Peyer's patch (tissue), 4 donors: ENCODE data around the gene REPIN1. TPM values are rescaled to one million over a fixed set of nuclear protein-coding genes. Genes with fewer than 3 reads are reported as not detected.

ENCODE experiments used
- DNase-seq, 3 donors: peaks; one replicate each; pipeline ENCODE4 v3.0.0-alpha.2; 2017 to 2019
- H3K27ac ChIP-seq, 4 donors: fragments of 200-600 bp; sonication (generic); one replicate each; pipeline ENCODE4 v1.5.1; 2016 to 2019
- H3K27me3 ChIP-seq, 2 donors: fragments of 200-600 bp; sonication (generic); one replicate each; pipeline ENCODE4 v1.5.1; 2019
- H3K36me3 ChIP-seq, 3 donors: fragments of 200-600 bp; sonication (generic); one replicate each; pipeline ENCODE4 v1.5.1; 2016 to 2019
- H3K4me1 ChIP-seq, 4 donors: fragments of 200-600 bp; sonication (generic); one replicate each; pipeline ENCODE4 v1.5.1; 2016 to 2019
- H3K4me3 ChIP-seq, 4 donors: fragments of 200-600 bp; sonication (generic); 1 replicate in 3 of 4; 2 replicates in 1 of 4; pipeline ENCODE4 v1.5.1; 2016 to 2019; ENCODE audit warnings: mild to moderate bottlenecking in 1 of 4
- H3K9me3 ChIP-seq, 4 donors: fragments of 200-600 bp; sonication (generic); one replicate each; pipeline ENCODE4 v1.5.1; 2016 to 2019; ENCODE audit warnings: mild to moderate bottlenecking in 1 of 4
- POLR2A ChIP-seq, 2 donors: fragments of 450-650 bp; IDR thresholded peaks; one replicate each; pipeline ENCODE4 v1.5.1; 2017; ENCODE audit warnings: antibody characterized with exemption in 2 of 2, mild to moderate bottlenecking in 2 of 2, moderate library complexity in 2 of 2
- total RNA-seq, 4 donors: library from RNA; depleted of rRNA; stranded (reverse); fragments of >200 nt; gene quantifications; one replicate each; pipeline ENCODE4 v1.1.0, GENCODE V29; 2016
- TF ChIP-seq, protein P1 (sequence below), 6 experiments: fragments of 450-650 bp in 4 of 6; fragments of 200-600 bp in 2 of 6; sonication (generic) in 1 of 6; IDR thresholded peaks; one replicate each; pipeline ENCODE4 v1.5.1; 2017 to 2019; ENCODE audit warnings: antibody characterized with exemption in 6 of 6, mild to moderate bottlenecking in 3 of 6, moderate library complexity in 1 of 6

REPIN1 gene
- total RNA-seq, 4 donors from 2014 or later, result 138 to 209 (median 159) TPM

GRCh38 chr7:150415161-150416153 is 46.8 kb downstream of the REPIN1 start:
- peak in 1 of 3 donors; percentile 3 for DNase-seq
- no peak overlapping the region for H3K27ac ChIP-seq
- H3K4me3 ChIP-seq, result no peak overlapping the region
- no peaks in the 10 kb centered on the region for H3K9me3 ChIP-seq
- H3K27me3 ChIP-seq, result no peaks in the 10 kb centered on the region
- no peaks in the 10 kb centered on the region for H3K36me3 ChIP-seq
- H3K4me1 ChIP-seq, result no peaks in the 10 kb centered on the region
- TF ChIP-seq, protein P1, sequence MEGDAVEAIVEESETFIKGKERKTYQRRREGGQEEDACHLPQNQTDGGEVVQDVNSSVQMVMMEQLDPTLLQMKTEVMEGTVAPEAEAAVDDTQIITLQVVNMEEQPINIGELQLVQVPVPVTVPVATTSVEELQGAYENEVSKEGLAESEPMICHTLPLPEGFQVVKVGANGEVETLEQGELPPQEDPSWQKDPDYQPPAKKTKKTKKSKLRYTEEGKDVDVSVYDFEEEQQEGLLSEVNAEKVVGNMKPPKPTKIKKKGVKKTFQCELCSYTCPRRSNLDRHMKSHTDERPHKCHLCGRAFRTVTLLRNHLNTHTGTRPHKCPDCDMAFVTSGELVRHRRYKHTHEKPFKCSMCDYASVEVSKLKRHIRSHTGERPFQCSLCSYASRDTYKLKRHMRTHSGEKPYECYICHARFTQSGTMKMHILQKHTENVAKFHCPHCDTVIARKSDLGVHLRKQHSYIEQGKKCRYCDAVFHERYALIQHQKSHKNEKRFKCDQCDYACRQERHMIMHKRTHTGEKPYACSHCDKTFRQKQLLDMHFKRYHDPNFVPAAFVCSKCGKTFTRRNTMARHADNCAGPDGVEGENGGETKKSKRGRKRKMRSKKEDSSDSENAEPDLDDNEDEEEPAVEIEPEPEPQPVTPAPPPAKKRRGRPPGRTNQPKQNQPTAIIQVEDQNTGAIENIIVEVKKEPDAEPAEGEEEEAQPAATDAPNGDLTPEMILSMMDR (IDR thresholded peaks at IDR 0.05), result no peak
- no peak for TF ChIP-seq POLR2A (IDR thresholded peaks at IDR 0.05)

- H3K4me1 ChIP-seq, result peaks cover 0 to 3% (median 0%) of the 10 kb centered on the region in 4 donors
- no peak for TF ChIP-seq POLR2A (IDR thresholded peaks at IDR 0.05)
- TF ChIP-seq, protein P1 (IDR thresholded peaks at IDR 0.05), result no peak
- peak in 1 of 3 donors; percentile 41 for DNase-seq
These were observed 48.6 kb downstream of the REPIN1 start for GRCh38 chr7:150417239-150417638.

GRCh38 chr7:150417863-150418262 is 49.2 kb downstream of the REPIN1 start:
- Histone ChIP-seq H3K9me3 (no peaks in the 10 kb centered on the region), H3K4me1 (peaks cover 0 to 3% (median 0%) of the 10 kb centered on the region in 4 donors), H3K27ac (no peak overlapping the region), H3K4me3 (no peak overlapping the region), H3K36me3 (no peaks in the 10 kb centered on the region), H3K27me3 (no peaks in the 10 kb centered on the region)
- no peak for TF ChIP-seq POLR2A (IDR thresholded peaks at IDR 0.05)
- TF ChIP-seq, protein P1 (IDR thresholded peaks at IDR 0.05), result no peak
- peak in 1 of 3 donors; percentile 10 for DNase-seq

More at GRCh38 chr7:150417239-150417638, 48.6 kb downstream of the REPIN1 start:
- no peak overlapping the region for H3K27ac ChIP-seq
- no peak overlapping the region for H3K4me3 ChIP-seq
- H3K9me3 ChIP-seq, result no peaks in the 10 kb centered on the region
- H3K27me3 ChIP-seq, result no peaks in the 10 kb centered on the region
- H3K36me3 ChIP-seq, result no peaks in the 10 kb centered on the region

- no peak overlapping the region for H3K4me3 ChIP-seq
- no peaks in the 10 kb centered on the region for H3K27me3 ChIP-seq
- no peak overlapping the region for H3K27ac ChIP-seq
- peaks cover 0 to 3% (median 0%) of the 10 kb centered on the region in 4 donors for H3K4me1 ChIP-seq
- no peaks in the 10 kb centered on the region for H3K9me3 ChIP-seq
- no peaks in the 10 kb centered on the region for H3K36me3 ChIP-seq
- peak in 1 of 3 donors; percentile 19 for DNase-seq
- TF ChIP-seq POLR2A (IDR thresholded peaks at IDR 0.05), result no peak
- TF ChIP-seq, protein P1 (IDR thresholded peaks at IDR 0.05), result no peak
These were observed 51.6 kb downstream of the REPIN1 start for GRCh38 chr7:150420242-150420641.

- no peaks in the 10 kb centered on the region for H3K36me3 ChIP-seq
- peaks cover 0 to 3% (median 0%) of the 10 kb centered on the region in 4 donors for H3K4me1 ChIP-seq
- no peaks in the 10 kb centered on the region for H3K27me3 ChIP-seq
- no peaks in the 10 kb centered on the region for H3K9me3 ChIP-seq
- H3K4me3 ChIP-seq, result no peak overlapping the region
- H3K27ac ChIP-seq, result no peak overlapping the region
- peak; percentile 81 to 96 (median 88) for DNase-seq
- TF ChIP-seq, protein P1 (IDR thresholded peaks at IDR 0.05), result peak; percentile 75 to 90 (median 87)
- TF ChIP-seq POLR2A (IDR thresholded peaks at IDR 0.05), result no peak
These were observed 52.5 kb downstream of the REPIN1 start for GRCh38 chr7:150420987-150421674.
